Stimulated activated CD8-positive, alpha-beta memory T cell treated with anti-CD3 and anti-CD28 coated beads, Interleukin-12 subunit alpha, Interleukin-12 subunit beta, amount 100 ng/mL, for 4 hours (primary cell): Measurements from ENCODE around the gene COL4A5.
"Not testable (repeated sequence)": the region's sequence is repeated elsewhere in the genome, so short reads cannot be mapped to it uniquely, and the experiment has no call there.

ENCODE experiments used
- DNase-seq: peaks from one replicate; pipeline ENCODE4 v3.0.0-alpha.2; 2020; ENCODE audit warnings: low read depth

COL4A5 gene

GRCh38 chrX:108439426-108439942 lies at the start of gene COL4A5:
COL4A5 (plus strand) TSS chrX:108439838; CDS start chrX:108440126, 288 bp downstream.
- no peak for DNase-seq

- DNase-seq: not testable (repeated sequence)
Observed at GRCh38 chrX:108390976-108391717, 48.5 kb upstream of the COL4A5 start.

- no peak for DNase-seq
Observed at GRCh38 chrX:108396188-108396891, 43.3 kb upstream of the COL4A5 start.

- no peak for DNase-seq
Observed at GRCh38 chrX:108396986-108397385, 42.7 kb upstream of the COL4A5 start.

GRCh38 chrX:108397627-108398391 lies 41.8 kb upstream of the COL4A5 start:
- DNase-seq: no peak

- no peak for DNase-seq
Observed at GRCh38 chrX:108399418-108400165, 40.0 kb upstream of the COL4A5 start.

GRCh38 chrX:108412783-108413182 lies 26.9 kb upstream of the COL4A5 start:
- no peak for DNase-seq

- no peak for DNase-seq
Observed at GRCh38 chrX:108415146-108415545, 24.5 kb upstream of the COL4A5 start.

GRCh38 chrX:108415891-108416290 lies 23.7 kb upstream of the COL4A5 start:
- no peak for DNase-seq

- no peak for DNase-seq
Observed at GRCh38 chrX:108417257-108417656, 22.4 kb upstream of the COL4A5 start.

GRCh38 chrX:108419401-108419800 lies 20.2 kb upstream of the COL4A5 start:
- no peak for DNase-seq

- no peak for DNase-seq
Observed at GRCh38 chrX:108420481-108420880, 19.2 kb upstream of the COL4A5 start.

GRCh38 chrX:108426262-108426661 lies 13.4 kb upstream of the COL4A5 start:
- no peak for DNase-seq

GRCh38 chrX:108435261-108435660 lies 4.4 kb upstream of the COL4A5 start:
- DNase-seq: no peak

- no peak for DNase-seq
Observed at GRCh38 chrX:108437349-108438109, 2.1 kb upstream of the COL4A5 start.

GRCh38 chrX:108438110-108438623 lies 1.5 kb upstream of the COL4A5 start, which contains the start of gene COL4A6:
COL4A6 (minus strand) TSS chrX:108438422; CDS start chrX:108438196, 226 bp downstream.
- DNase-seq: no peak

- no peak for DNase-seq
Observed at GRCh38 chrX:108439961-108440696, 491 bp downstream of the COL4A5 start.

GRCh38 chrX:108442901-108443464 lies 3.3 kb downstream of the COL4A5 start:
- no peak for DNase-seq

- no peak for DNase-seq
Observed at GRCh38 chrX:108447303-108447702, 7.7 kb downstream of the COL4A5 start.

- no peak for DNase-seq
Observed at GRCh38 chrX:108453841-108454240, 14.2 kb downstream of the COL4A5 start.
